ENCODE measurements around the gene PDE4C. TPM values are rescaled to one million over a fixed set of nuclear protein-coding genes. Genes with fewer than 3 reads are reported as not detected.

The PDE4C gene
- total and polyA plus RNA-seq, 2 experiments from 2014 or later = 1.1 to 8.3 TPM

DNA sequence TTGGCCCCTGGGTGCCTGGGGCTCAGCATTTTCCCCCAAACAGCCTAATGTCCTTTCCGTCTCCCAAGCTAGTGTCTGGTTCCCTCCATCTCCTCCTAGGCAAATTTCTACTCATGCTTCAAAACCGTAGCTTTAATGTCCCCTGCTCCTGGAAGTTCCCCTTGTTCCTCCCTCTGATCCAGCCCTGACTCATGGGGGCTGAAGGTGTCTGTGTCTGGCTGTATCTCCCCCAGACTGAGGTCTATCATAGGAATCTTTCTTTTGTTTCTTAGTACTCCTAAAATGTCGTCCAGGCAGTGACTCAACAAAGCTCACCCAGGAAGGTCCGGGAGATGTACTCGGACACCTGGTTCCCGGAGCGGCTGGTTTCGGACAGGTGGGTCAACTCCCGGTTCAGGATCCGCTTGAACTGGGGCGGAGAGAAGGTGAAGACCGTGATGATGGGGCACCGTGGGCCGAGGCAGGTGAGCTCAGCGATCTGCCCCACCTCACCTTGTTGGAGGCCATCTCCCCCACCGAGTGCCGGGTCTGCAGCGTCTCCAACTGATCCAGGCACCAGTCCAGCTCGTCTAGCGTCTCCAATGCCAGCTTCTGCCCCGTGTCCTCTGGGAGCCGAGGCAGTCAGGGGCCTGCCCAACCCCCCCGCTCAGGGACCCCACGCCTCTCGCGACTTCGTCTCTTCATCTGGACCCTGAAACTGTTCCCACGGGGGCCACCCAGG, 6.2 kb downstream of the PDE4C start:
- H3K9me3 ChIP-seq (ENCODE audit: low read depth) = no peaks in the 10 kb centered on the region
- no peaks in the 10 kb centered on the region for H3K4me1 ChIP-seq (ENCODE audit: low read depth)
- no peaks in the 10 kb centered on the region for H3K27me3 ChIP-seq
- no peaks in the 10 kb centered on the region for H3K36me3 ChIP-seq
- no peak overlapping the region for H3K27ac ChIP-seq
- no peak for DNase-seq (ENCODE audit: low read depth in 1 of 2, low spot score in 1 of 2)
- no peak for TF ChIP-seq CTCF (IDR thresholded peaks at IDR 0.05; ENCODE audit: low read depth, low read length)
- H3K4me3 ChIP-seq = no peak overlapping the region

DNA sequence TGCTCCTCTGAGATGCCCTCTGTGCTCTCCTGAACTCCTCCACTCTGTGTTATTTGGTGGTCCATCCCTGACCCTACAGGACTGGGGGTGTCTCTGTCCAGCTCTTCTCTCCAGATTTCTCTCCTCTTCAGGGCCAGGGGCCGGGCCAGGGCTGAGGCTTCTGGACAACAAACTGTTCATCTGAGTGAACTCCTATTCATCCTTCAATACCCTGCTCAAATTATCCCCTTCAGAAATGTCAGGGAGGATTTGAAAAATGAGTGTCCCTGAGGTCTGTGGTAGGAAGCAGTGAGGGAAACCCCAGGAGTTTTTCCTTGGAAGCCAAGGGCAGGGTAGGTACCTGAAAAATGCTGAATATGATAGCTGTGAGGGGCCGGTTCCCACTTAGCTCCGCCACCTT, 7.6 kb downstream of the PDE4C start:
- DNase-seq (ENCODE audit: low read depth in 1 of 2, low spot score in 1 of 2) = no peak
- TF ChIP-seq CTCF (IDR thresholded peaks at IDR 0.05; ENCODE audit: low read depth, low read length) = no peak

DNA sequence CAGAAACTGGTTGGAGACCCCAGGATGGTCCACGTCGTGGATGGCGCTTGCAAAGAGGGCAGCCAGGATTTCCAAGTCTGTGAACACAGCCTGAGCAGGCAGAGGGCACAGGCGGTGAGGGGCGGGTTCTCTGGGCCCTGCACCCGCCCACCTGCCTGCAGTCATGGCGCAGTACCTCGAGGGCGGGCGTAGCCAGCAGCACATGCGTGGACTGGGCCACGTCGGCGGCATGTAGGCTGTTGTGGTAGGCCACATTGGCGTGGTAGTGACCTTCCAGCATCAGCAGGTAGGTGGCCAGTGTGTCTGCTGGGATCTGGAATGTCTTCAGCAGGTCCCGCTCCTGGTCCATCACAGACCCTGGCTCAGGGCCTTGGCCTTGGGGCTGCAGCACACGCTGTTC, 8.1 kb downstream of the PDE4C start:
- H3K9me3 ChIP-seq (ENCODE audit: low read depth) = no peaks in the 10 kb centered on the region
- no peak overlapping the region for H3K27ac ChIP-seq
- no peaks in the 10 kb centered on the region for H3K4me1 ChIP-seq (ENCODE audit: low read depth)
- H3K27me3 ChIP-seq = no peaks in the 10 kb centered on the region
- H3K4me3 ChIP-seq = no peak overlapping the region
- H3K36me3 ChIP-seq = no peaks in the 10 kb centered on the region
- no peak for TF ChIP-seq CTCF (IDR thresholded peaks at IDR 0.05; ENCODE audit: low read depth, low read length)
- DNase-seq (ENCODE audit: low read depth in 1 of 2, low spot score in 1 of 2) = no peak

More for the DNA sequence above, 7.6 kb downstream of the PDE4C start:
- Histone ChIP-seq H3K4me1 (ENCODE audit: low read depth) (no peaks in the 10 kb centered on the region), H3K9me3 (ENCODE audit: low read depth) (no peaks in the 10 kb centered on the region), H3K27me3 (no peaks in the 10 kb centered on the region), H3K4me3 (no peak overlapping the region), H3K27ac (no peak overlapping the region), H3K36me3 (no peaks in the 10 kb centered on the region)

DNA sequence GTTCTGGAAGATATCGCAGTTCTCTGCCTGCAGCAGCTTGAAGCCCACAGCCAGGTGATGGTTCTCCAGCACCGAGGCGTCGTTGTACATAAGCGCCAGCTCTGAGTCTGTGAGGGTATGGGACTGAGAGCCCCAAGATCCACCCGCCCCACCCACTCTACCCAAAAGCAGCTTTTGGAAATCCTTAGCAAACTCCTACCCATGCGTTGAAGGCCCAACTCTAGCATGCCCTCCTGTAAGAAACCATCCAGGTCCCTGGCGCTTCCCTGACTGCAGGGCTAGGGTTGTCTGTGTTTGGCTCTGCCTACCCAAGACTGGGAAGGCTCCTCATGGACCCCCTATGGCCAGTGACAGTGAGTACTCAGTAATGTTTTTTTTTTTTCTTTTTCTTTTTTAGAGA, 9.4 kb downstream of the PDE4C start:
- no peak overlapping the region for H3K4me3 ChIP-seq
- H3K9me3 ChIP-seq (ENCODE audit: low read depth) = no peaks in the 10 kb centered on the region
- no peak for DNase-seq (ENCODE audit: low read depth in 1 of 2, low spot score in 1 of 2)
- no peaks in the 10 kb centered on the region for H3K27me3 ChIP-seq
- no peaks in the 10 kb centered on the region for H3K4me1 ChIP-seq (ENCODE audit: low read depth)
- no peak for TF ChIP-seq CTCF (IDR thresholded peaks at IDR 0.05; ENCODE audit: low read depth, low read length)
- H3K27ac ChIP-seq = no peak overlapping the region
- no peaks in the 10 kb centered on the region for H3K36me3 ChIP-seq

GRCh38 chr19:18214779-18215433, 11.3 kb downstream of the PDE4C start:
- no peaks in the 10 kb centered on the region for H3K4me1 ChIP-seq (ENCODE audit: low read depth)
- no peaks in the 10 kb centered on the region for H3K27me3 ChIP-seq
- H3K36me3 ChIP-seq = no peaks in the 10 kb centered on the region
- peak in 1 of 2 donors; percentile 28 for DNase-seq (ENCODE audit: low read depth in 1 of 2, low spot score in 1 of 2)
- H3K9me3 ChIP-seq (ENCODE audit: low read depth) = no peaks in the 10 kb centered on the region
- H3K27ac ChIP-seq = no peak overlapping the region
- no peak for TF ChIP-seq CTCF (IDR thresholded peaks at IDR 0.05; ENCODE audit: low read depth, low read length)
- H3K4me3 ChIP-seq = no peak overlapping the region

Data from cardiac muscle cell (in vitro differentiated cells and primary cell).